GM12874 (cell line): ENCODE data around the gene PPCS.

Experiments used
- TF ChIP-seq, protein P1 (sequence below): IDR thresholded peaks from 2 replicates; pipeline ENCODE4 v1.5.1; 2011; ENCODE audit warnings: low read depth, mild to moderate bottlenecking, control low read depth, low read length, moderate library complexity; ENCODE audit not compliant: insufficient read depth

PPCS gene

DNA sequence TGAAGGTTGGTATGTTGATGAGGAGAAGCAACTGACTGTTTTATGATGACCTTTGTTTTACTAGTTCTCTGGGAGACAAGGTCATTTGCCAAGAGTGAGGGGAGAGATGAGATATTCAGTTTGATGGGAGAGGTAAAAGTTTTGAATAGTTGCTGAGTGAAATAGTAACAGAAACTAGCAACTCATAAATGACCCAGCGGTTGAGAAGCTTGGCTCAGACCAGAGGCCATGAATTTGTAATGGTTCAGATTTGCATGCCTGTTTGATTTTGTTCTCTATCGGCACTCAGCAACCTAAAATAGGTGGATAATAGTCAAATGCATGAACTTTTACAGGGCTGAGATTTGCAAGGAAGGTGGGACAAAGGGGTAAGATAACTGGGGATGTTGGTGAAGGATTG lies 13.4 kb downstream of the PPCS start:
- TF ChIP-seq, protein P1, sequence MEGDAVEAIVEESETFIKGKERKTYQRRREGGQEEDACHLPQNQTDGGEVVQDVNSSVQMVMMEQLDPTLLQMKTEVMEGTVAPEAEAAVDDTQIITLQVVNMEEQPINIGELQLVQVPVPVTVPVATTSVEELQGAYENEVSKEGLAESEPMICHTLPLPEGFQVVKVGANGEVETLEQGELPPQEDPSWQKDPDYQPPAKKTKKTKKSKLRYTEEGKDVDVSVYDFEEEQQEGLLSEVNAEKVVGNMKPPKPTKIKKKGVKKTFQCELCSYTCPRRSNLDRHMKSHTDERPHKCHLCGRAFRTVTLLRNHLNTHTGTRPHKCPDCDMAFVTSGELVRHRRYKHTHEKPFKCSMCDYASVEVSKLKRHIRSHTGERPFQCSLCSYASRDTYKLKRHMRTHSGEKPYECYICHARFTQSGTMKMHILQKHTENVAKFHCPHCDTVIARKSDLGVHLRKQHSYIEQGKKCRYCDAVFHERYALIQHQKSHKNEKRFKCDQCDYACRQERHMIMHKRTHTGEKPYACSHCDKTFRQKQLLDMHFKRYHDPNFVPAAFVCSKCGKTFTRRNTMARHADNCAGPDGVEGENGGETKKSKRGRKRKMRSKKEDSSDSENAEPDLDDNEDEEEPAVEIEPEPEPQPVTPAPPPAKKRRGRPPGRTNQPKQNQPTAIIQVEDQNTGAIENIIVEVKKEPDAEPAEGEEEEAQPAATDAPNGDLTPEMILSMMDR: no peak

DNA sequence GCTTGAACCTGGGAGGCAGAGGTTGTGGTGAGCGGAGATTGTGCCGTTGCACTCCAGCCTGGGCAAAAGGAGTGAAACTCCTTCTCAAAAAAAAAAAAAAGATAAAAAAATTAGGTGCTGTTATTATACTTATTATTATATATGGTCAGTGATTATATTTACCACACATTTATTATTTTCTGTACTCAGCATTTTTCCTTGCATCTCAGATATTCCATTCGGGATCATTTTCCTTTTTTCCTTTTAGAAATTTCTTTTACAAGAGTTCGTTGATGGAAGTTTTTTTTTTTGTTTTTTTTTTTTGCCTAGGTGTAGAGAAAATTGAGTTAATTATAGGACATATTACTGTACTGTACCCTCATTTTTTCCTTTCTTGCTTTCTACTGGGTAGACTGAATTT lies 20.3 kb downstream of the PPCS start:
- TF ChIP-seq, protein P1: no peak

DNA sequence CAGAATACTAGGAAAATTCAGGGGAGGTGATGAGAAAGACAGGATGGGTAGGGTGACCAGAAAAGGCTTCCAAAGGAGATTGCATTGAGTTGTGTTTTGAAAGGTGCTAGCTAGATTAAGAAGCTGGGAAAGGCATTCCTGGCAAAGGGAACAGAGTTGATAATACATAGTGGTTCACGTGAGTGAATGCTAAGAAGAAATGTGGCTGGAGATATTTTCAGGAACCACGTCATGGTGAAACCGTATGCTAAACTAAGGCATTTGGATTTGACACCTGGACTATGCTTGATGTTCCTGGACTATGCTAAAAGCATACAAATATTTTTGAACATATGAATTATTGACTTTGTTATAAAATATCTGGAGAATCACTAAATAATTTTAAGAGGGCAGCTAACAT lies 21.4 kb downstream of the PPCS start:
- TF ChIP-seq, protein P1: no peak

DNA sequence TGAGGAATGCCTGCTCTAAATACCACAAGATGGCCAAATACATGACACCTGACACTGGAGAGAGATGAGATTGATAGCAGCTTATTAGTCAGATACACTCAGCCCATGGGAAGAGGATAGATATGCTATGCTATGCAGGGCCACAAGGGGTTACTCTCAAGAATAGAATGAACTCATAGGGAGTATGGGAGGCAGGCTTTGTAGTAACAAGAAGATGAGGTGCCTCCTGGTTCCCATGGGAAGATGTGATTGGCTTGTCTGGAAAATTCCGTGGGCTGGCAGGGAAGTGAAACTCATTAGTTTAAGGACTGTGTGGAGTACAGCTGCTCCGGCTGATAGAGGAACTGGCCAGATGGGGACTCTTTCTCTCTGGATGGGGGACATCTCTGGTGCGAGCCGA lies 23.3 kb downstream of the PPCS start:
- TF ChIP-seq, protein P1: peak; percentile 14; the same call in 1 of the 2 replicates

DNA sequence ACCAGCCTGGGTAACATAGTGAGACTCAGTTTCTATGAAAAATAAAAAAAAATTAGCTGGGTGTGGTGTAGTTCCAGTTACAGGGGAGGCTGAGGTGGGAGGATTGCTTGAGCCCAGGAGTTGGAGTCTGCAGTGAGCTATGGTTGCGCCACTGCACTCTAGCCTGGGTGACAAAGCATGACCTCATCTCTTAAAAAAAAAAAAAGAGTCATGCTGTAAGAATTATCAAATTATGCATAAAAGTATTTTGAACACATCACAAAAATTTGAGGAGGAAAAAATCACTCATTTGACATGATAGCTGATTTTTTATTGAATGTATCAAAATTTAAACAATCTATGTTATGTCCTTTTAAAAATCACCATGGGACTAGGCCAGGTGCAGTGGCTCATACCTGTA lies 24.6 kb downstream of the PPCS start:
- TF ChIP-seq, protein P1: no peak

DNA sequence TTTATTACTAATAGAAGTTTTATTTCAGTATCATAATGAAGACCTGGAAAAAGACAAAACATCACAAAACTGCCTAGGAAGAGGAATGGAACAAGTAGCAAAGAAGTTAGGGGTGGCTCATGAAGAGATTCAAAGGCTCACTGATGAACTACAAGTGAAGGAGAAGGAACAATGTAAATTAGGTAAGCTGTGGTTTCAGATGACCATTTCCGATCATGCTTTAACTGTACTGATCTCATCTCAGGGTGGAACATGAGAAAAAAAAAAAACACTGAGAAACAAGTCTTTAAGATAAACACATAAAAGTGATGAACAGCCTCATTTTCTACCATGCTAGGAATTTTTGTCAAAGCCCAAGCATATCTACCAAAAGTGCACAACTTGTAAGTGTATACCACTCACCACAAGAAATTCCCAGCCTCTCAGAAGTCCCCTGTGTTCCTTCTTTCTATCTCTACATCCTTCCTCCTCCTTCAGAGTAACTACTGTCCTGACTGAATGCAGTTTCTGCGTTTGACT lies 26.4 kb downstream of the PPCS start:
- TF ChIP-seq, protein P1: no peak

DNA sequence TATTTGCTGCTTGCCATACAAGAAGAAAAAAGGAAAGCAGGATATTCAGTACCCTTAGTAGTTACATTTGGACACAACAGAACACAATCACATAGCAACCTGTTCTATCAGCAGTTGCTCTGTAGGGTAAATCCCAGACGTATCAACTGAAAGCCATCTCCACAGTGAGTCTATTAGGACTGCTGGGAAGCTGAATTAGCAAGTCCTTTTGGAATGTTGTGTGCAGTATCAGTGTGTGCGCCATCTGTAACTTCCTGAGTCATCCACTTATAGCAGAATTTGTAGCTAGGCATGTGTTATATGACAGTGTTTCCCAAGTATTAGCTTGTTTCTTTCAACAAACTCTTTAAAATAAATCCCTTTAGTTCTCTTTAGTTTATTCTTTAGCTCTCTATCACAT lies 28.0 kb downstream of the PPCS start:
- TF ChIP-seq, protein P1: no peak

DNA sequence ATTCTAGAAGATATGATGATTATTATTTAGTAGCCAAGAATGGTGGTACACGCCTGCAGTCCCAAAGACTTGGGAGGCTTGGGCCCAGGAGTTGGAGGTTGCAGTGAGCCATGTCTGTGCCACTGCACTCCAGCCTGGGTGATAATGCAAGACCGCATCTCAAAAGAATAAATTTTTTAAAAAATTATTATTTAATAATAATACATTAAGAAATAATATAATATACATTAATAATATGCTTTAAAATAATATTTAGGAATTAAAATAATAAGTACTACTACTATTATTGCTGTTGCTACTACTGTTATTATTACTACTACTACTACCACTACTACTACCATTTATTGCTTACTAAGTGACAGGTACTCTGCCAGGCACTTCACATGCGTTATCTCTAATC lies 33.9 kb downstream of the PPCS start:
- TF ChIP-seq, protein P1: no peak
